GM19452 (cell line): ENCODE data around the gene SYNE2.

Experiments
- ATAC-seq: cut with Tn5 transposase; IDR thresholded peaks from one replicate; pipeline ENCODE4 v1.9.1; 2021; ENCODE audit not compliant: unreplicated experiment

The SYNE2 gene

GRCh38 chr14:63960926-63961567, 108.2 kb downstream of the SYNE2 start:
- ATAC-seq: no peak

GRCh38 chr14:63962906-63963305, 110.1 kb downstream of the SYNE2 start:
- ATAC-seq: no peak

- no peak for ATAC-seq
Observed at GRCh38 chr14:63963439-63963838, 110.6 kb downstream of the SYNE2 start.

- ATAC-seq: no peak
Observed at GRCh38 chr14:63964113-63964512, 111.3 kb downstream of the SYNE2 start.

- ATAC-seq: no peak
Observed at GRCh38 chr14:63966407-63966806, 113.6 kb downstream of the SYNE2 start.

- no peak for ATAC-seq
Observed at GRCh38 chr14:63972323-63972932, 119.6 kb downstream of the SYNE2 start.

- ATAC-seq: no peak
Observed at GRCh38 chr14:63974176-63974575, 121.4 kb downstream of the SYNE2 start.

GRCh38 chr14:63981569-63981968, 128.8 kb downstream of the SYNE2 start:
- no peak for ATAC-seq

- no peak for ATAC-seq
Observed at GRCh38 chr14:63982156-63982555, 129.4 kb downstream of the SYNE2 start.

- no peak for ATAC-seq
Observed at GRCh38 chr14:63982629-63983028, 129.8 kb downstream of the SYNE2 start.

- ATAC-seq: no peak
Observed at GRCh38 chr14:63986789-63987533, 134.2 kb downstream of the SYNE2 start.

- ATAC-seq: no peak
Observed at GRCh38 chr14:63988579-63988978, 135.8 kb downstream of the SYNE2 start.

- no peak for ATAC-seq
Observed at GRCh38 chr14:63991833-63992232, 139.0 kb downstream of the SYNE2 start.

- ATAC-seq: no peak
Observed at GRCh38 chr14:63992858-63993257, 140.1 kb downstream of the SYNE2 start.

GRCh38 chr14:63993992-63994391, 141.2 kb downstream of the SYNE2 start:
- no peak for ATAC-seq

- ATAC-seq: no peak
Observed at GRCh38 chr14:63995285-63995684, 142.5 kb downstream of the SYNE2 start.

- ATAC-seq: no peak
Observed at GRCh38 chr14:63996016-63996415, 143.2 kb downstream of the SYNE2 start.

- ATAC-seq: no peak
Observed at GRCh38 chr14:63996625-63997220, 143.9 kb downstream of the SYNE2 start.

- no peak for ATAC-seq
Observed at GRCh38 chr14:64000749-64001148, 147.9 kb downstream of the SYNE2 start.

- ATAC-seq: no peak
Observed at GRCh38 chr14:64005822-64006221, 153.0 kb downstream of the SYNE2 start.

- ATAC-seq: no peak
Observed at GRCh38 chr14:64008016-64008415, 155.2 kb downstream of the SYNE2 start.

GRCh38 chr14:64012003-64012402, 159.2 kb downstream of the SYNE2 start:
- no peak for ATAC-seq
